SKM-1 (cell line): ENCODE results near the gene IGF2BP3.

Source experiments
- DNase-seq: peaks from one replicate; lab custom pipeline; 2025; ENCODE audit not compliant: unreplicated experiment; lab: John Stamatoyannopoulos, UW

IGF2BP3 gene

GRCh38 chr7:23472556-23472955, 2.3 kb upstream of the IGF2BP3 start:
- no peak for DNase-seq

GRCh38 chr7:23472046-23472445, 1.8 kb upstream of the IGF2BP3 start:
- DNase-seq: no peak

DNA sequence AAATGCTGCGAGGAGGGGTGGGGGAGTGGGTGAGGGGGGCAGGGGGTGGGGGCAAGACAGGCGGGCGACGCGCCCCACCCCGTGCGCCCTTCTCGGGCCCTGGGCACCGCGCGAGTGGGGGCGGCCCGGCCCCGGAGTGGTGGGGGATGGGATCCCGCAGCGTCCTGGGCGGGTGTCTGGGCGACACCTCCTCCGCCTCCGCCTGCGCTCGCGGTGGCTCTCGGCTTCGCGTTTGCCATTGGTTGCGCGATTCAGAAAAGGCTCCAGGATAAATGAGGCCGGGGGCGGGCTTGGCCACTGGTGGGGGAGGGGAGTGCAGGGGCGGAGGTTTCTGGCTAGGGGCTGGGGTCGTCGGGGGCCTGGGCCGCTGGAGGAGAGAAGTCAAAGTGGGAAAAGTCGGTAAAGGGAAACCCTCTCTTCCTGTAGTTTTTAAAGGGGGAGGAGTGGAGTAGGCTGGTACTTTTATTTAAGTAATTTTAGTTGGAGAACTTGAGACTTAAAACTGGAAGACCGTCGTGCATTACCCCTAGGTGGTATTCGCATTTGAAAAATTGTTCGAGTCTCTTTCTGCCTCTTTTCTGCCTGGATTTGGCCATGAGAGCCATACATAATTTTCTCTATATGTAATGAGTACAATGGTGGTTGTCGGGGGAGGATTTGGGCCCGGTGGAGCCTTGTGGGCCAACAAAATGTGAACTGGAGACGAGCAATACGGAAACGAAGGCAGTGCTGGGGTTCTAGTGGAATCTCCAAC, 992 bp upstream of the IGF2BP3 start:
- no peak for DNase-seq

GRCh38 chr7:23469961-23470250, 385 bp downstream of the IGF2BP3 start:
- no peak for DNase-seq

GRCh38 chr7:23469150-23469960, 936 bp downstream of the IGF2BP3 start:
- no peak for DNase-seq

DNA sequence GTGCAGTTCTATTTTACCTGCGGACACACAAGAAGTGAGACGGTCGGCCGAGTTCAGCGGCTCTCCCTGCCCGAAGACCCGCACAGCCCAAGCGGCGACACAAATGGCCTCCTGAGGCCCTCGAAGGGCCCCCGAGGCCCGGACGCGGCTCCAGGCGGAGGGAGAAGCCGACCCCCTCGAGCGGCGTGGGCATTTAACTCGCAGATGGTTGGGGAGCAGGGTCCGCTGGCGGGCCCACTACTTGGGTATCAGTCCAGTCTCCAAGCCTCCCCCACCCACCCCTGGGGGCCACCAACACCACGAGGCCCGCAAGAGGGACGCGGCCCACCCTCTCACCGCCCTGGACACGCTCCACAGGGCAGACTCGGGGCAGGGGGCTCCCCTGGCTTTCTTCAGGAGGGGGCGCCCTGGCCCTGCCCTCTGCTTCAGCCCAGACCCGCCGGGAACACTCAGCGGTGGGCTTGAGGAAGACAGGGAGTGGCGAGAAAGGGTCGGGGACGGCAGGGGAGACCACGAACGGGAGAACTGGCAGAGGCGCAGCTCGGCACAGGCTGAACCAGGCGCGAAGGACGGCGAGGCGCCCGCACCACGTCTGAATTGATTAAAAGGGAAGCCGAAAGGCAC, 1.7 kb downstream of the IGF2BP3 start:
- DNase-seq: no peak

DNA sequence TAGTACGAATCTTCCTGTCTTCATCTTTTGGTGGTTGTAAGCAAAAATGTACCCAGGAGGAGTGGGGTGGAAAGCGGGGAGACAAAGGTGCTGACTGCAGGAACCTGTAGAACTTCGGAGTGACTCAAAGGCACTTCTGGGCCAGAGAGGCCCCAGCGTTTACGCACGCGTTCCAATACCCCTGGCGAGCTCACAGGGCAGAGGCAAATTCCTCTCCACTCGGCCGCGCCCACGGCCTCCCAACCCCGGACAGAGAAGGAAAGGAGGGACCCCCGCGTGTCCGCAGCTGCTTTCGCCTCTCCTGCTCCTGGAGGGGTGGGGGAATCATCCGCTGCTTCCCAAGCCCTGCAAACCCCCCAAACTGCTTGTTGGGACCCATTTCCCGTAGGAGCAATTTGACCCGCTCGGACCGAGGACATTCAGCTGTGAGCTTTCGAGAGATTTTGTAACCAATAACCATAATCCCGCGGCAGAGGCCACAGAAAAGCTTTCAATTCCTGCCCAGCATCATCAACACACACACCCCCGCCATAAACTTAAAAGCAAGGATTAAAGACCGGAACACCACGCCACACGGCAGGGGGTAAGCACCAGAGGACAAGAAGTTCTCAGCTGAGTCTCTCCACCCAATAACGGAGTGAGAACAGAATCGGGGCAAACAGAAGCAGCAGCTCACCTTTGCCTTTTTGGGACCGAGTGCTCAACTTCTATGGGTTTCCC, 2.3 kb downstream of the IGF2BP3 start:
- DNase-seq: no peak

DNA sequence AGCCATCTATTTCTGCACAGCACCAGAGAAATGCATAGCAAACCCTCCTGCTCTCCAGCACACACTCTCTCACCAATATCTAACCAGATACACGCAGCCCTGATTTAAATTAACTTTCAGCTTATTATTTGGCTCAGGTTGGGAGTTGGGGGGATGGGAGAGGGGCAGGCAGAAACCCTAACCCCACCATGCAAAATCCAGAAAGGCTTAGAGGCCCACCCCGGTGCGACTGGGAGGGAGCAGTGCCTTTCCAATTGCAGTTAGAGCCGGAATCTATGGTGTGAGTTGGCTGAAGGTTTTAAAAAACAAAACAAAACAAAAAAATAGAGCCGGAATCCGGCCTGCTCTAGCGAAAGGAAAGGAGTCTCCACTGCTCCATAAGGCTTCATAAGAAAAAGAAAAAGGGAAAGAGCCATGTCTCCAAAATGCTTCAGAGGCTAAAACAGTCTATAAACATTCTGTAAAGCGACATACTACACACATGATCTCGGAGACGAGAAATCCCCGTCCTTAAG, 2.9 kb downstream of the IGF2BP3 start:
- no peak for DNase-seq

DNA sequence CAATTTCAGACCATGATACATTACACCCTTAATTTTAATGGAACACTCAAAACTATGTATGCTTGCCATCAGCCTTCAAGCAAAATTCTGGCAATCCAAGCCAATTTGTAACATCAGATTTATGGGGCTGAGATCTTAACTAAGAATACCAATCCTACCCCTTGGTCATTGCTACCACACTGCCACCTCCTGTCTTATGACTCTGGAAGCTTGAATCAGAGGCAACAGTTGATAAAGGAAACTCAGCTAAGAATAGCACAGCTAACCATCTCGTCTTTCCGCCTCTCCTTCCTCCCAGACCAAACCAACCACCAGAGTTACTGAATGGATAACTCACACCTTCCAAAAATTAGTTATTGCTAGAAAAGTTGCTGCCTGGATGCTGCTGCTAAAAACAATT, 7.4 kb downstream of the IGF2BP3 start:
- no peak for DNase-seq

GRCh38 chr7:23458044-23458443, 12.2 kb downstream of the IGF2BP3 start:
- no peak for DNase-seq

DNA sequence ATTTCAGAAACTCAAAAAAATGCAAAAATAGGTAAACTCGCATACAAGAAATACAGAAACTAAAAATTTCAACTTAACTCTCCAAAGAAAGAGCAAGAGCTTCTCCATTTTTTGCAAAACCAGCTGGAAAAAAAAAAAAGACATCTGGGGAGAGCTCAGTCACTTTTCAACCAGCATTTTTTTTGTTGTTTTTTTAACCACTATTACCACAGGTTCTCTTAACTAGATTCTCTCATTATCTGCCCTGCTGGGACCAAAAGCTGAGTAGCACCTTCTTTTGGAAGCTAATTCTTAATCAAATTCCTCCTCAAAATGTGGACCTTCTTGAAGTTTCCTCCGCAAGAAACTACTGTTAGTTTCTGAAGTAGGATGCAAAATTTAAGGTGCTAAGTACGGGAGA, 14.2 kb downstream of the IGF2BP3 start:
- DNase-seq: no peak

DNA sequence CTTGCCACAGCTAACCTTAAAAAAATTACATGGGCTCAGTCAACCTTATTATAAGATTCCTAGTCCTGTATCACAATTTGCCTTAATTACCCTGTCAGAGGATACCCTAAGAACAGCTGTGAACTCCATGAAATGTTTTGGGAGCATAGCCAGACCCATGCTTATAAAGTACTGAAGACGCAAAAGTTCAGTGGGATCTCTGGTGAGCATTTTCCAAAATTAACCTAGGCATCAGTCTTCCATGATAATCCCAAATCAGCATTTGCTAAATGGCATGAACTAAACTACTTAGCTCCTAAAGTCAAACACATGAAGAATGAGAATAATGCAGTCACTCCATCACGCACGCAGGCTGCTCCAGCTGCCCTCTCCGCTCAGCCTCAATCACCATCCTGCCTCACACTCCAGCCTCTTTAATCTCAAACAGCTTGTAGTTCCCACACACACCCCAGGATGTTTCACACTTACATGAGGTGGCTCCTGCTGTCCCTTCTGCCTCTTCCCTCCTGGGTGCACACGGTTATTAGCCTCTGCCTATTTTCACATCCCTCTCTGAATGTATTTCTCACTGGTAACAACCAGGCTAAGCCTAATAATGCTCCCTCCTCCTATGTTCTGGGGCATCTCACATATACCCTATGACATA, 15.3 kb downstream of the IGF2BP3 start:
- no peak for DNase-seq

GRCh38 chr7:23450518-23450917, 19.8 kb downstream of the IGF2BP3 start:
- no peak for DNase-seq

- DNase-seq: no peak
Measured at GRCh38 chr7:23449941-23450340, 20.4 kb downstream of the IGF2BP3 start.

- DNase-seq: no peak
Measured at GRCh38 chr7:23445326-23445725, 25.0 kb downstream of the IGF2BP3 start.

DNA sequence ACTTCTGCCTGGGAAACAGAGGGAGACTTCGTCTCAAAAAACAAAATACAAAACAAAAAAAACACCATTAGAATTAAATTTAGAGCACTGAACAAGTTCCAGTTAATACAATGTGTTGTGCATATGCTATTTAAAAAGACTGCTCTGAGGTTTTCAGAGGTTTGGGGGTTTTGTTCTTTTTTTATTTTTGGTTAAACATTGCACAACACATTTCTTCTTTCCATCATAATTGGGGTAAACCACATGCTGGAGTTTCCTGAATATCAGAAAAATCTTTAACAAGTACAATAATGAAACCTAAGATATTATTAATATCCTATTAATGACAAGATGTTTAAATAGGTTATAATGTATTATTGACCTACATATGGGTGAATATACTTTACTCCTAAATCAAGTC, 26.3 kb downstream of the IGF2BP3 start:
- DNase-seq: no peak

DNA sequence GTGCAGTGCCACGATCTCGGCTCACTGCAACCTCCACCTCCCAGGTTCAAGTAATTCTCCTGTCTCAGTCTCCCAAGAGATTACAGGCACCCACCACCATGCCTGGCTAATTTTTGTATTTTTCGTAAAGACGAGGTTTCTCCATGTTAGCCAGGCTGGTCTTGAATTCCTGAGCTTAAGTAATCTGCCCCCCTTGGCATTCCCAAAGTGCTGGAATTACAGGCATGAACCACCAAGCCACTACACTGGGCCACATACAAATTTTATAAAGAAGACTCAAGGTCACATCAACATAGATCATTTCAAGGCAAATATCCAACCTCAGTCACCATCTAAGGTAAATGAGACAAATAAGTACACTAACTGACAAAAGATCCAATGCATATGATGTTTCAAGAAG, 32.1 kb downstream of the IGF2BP3 start:
- no peak for DNase-seq

GRCh38 chr7:23434147-23434917, 36.0 kb downstream of the IGF2BP3 start:
- no peak for DNase-seq

- DNase-seq: no peak
Measured at GRCh38 chr7:23431702-23432199, 38.5 kb downstream of the IGF2BP3 start.

DNA sequence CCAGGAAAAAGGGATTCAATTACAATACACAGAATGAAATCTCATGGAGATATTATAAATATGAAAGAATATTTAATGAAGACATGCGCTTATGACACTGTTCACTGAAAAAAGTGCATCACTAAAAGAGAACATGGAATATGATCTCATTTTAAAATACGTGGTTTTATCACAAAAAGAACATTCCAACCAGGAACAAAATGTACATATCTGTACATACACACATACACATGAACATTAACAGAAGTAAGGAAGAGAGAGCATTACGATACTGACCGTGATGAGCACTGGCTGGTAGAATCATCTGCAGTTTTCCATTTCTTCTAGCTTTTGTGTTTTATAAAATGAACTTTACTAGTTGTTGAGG, 39.4 kb downstream of the IGF2BP3 start:
- DNase-seq: no peak
